ENCODE data around the gene SLC24A4.

GRCh38 chr14:92435154-92435553 is 112.2 kb downstream of the SLC24A4 start:
- TF ChIP-seq CTCF (IDR thresholded peaks at IDR 0.05; ENCODE audit: insufficient read depth, low read length), result no peak
- no peak for TF ChIP-seq GABPA (IDR thresholded peaks at IDR 0.05; ENCODE audit: low read depth)
- TF ChIP-seq POLR2AphosphoS5 (IDR thresholded peaks at IDR 0.05; ENCODE audit: low read depth), result no peak
- TF ChIP-seq, protein P1, sequence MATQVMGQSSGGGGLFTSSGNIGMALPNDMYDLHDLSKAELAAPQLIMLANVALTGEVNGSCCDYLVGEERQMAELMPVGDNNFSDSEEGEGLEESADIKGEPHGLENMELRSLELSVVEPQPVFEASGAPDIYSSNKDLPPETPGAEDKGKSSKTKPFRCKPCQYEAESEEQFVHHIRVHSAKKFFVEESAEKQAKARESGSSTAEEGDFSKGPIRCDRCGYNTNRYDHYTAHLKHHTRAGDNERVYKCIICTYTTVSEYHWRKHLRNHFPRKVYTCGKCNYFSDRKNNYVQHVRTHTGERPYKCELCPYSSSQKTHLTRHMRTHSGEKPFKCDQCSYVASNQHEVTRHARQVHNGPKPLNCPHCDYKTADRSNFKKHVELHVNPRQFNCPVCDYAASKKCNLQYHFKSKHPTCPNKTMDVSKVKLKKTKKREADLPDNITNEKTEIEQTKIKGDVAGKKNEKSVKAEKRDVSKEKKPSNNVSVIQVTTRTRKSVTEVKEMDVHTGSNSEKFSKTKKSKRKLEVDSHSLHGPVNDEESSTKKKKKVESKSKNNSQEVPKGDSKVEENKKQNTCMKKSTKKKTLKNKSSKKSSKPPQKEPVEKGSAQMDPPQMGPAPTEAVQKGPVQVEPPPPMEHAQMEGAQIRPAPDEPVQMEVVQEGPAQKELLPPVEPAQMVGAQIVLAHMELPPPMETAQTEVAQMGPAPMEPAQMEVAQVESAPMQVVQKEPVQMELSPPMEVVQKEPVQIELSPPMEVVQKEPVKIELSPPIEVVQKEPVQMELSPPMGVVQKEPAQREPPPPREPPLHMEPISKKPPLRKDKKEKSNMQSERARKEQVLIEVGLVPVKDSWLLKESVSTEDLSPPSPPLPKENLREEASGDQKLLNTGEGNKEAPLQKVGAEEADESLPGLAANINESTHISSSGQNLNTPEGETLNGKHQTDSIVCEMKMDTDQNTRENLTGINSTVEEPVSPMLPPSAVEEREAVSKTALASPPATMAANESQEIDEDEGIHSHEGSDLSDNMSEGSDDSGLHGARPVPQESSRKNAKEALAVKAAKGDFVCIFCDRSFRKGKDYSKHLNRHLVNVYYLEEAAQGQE (IDR thresholded peaks at IDR 0.05; ENCODE audit: insufficient replicate concordance, low read depth), result no peak
